ACC112 (cell line): Measurements from ENCODE around the gene HOXD11.

Experiments used
- H2AFZ ChIP-seq: fragments of 200-600 bp; sonication (generic); one replicate; pipeline ENCODE4 v1.6.0; 2017; ENCODE audit warnings: antibody characterized with exemption, low read length; ENCODE audit not compliant: unreplicated experiment
- H3K27ac ChIP-seq: fragments of 200-600 bp; sonication (generic); 2 replicates; pipeline ENCODE4 v1.5.1; 2014; ENCODE audit warnings: low read depth, mild to moderate bottlenecking, antibody characterized with exemption, low read length, moderate library complexity
- H3K27me3 ChIP-seq: fragments of 200-600 bp; sonication (generic); 2 replicates; pipeline ENCODE4 v1.6.1; 2014; ENCODE audit warnings: mild to moderate bottlenecking, antibody characterized with exemption, low read length, moderate library complexity, mixed read lengths; ENCODE audit not compliant: insufficient read depth
- H3K36me3 ChIP-seq: fragments of 200-600 bp; sonication (generic); 2 replicates; pipeline ENCODE4 v1.6.1; 2016; ENCODE audit warnings: mild to moderate bottlenecking, antibody characterized with exemption, low read length, moderate library complexity, mixed read lengths; ENCODE audit not compliant: insufficient read depth
- H3K4me1 ChIP-seq: fragments of 200-600 bp; sonication (generic); one replicate; pipeline ENCODE4 v1.6.1; 2016; ENCODE audit warnings: low read length, mixed read lengths; ENCODE audit not compliant: insufficient read depth, unreplicated experiment, control insufficient read depth
- H3K4me3 ChIP-seq: fragments of 200-600 bp; sonication (generic); 2 replicates; pipeline ENCODE4 v1.5.1; 2014; ENCODE audit warnings: mild to moderate bottlenecking, low read depth, low read length
- H3K79me2 ChIP-seq: fragments of 200-600 bp; sonication (generic); one replicate; pipeline ENCODE4 v1.6.0; 2016; ENCODE audit warnings: low read length; ENCODE audit not compliant: control insufficient read depth, unreplicated experiment, insufficient read depth

Gene HOXD11

DNA sequence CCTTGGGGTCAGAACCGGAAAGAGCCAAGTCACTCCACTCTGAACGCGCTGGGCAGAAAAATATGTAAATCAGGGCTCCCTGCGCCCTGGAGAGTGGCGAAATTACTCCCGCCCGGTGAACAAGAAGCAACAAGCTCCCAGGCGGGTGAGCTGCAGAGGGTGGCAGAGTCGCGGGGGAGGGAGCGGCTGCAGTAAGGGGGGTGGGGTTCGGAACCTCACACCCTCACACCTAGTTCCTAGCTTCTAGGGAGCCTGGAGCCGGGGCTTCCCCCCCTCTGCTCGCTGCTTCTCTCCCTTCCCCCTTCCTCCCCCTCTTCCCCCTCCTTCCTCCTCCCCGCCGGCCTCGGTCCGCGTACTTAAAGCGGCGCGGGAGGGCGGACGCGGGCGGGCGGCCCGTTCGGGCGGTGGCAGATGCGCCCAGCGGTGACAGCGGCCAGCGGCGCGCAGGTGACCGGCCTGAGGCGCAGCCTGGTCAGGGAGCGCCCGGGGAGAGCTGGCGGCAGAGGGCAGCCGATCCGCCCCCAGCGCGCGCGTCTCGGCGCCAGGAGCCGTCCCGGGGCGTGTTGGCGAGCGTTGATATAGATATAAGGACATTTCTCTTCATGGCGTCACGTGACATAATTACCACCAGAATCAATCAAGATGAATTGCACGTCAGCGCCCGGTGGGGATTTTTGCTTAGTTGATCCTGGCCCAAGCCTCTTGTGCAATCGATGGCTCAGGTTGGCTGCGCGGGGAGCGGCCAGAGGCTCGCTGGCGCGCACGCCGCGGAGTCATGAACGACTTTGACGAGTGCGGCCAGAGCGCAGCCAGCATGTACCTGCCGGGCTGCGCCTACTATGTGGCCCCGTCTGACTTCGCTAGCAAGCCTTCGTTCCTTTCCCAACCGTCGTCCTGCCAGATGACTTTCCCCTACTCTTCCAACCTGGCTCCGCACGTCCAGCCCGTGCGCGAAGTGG, at the start of gene HOXD11:
Gene HOXD11 (plus strand): TSS at position 700 of the 959 bp plus-strand sequence. CDS start 76 bp downstream, at position 776.
- Histone ChIP-seq H3K4me3 (peak within 1 kb of the TSS; percentile 65), H3K27me3 (peaks cover 97% of the 10 kb centered on the region)

DNA sequence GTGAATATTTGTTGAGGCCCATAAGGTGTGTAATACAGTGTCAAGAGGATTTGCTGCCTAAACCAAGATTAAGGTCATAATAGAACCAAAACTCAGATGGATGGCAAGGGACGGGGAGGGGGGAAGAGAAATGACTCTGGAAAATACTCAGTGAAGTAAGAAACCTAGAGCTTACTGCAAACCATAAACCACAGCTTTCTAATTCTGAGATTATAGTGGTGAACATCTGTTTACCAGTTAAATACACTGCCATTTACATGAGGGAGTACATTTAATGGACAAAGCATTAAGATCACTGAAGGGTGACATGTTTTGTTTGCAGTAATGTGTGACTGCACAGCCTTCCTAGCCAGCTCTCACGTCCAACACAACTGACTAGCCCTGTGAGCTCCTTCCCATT, 43.1 kb upstream of the HOXD11 start:
- Histone ChIP-seq H3K4me3 (no peak overlapping the region), H3K79me2 (no peaks in the 10 kb centered on the region), H3K27me3 (peaks cover 93% of the 10 kb centered on the region), H2AFZ (no peak overlapping the region), H3K4me1 (peaks cover 4% of the 10 kb centered on the region), H3K36me3 (no peaks in the 10 kb centered on the region), H3K27ac (no peak overlapping the region)

More for the DNA sequence above, at the start of gene HOXD11:
- no peak within 1 kb of the TSS for H2AFZ ChIP-seq
- H3K27ac ChIP-seq, result no peak within 1 kb of the TSS
- H3K79me2 ChIP-seq, result no peaks in the 10 kb centered on the region
- peaks cover 8% of the 10 kb centered on the region for H3K4me1 ChIP-seq
- no peaks in the 10 kb centered on the region for H3K36me3 ChIP-seq

GRCh38 chr2:176066645-176067588, 40.2 kb upstream of the HOXD11 start:
- H3K36me3 ChIP-seq, result no peaks in the 10 kb centered on the region
- H3K27me3 ChIP-seq, result peaks cover 97% of the 10 kb centered on the region
- peaks cover 4% of the 10 kb centered on the region for H3K4me1 ChIP-seq
- no peak overlapping the region for H3K27ac ChIP-seq
- peak overlapping the region; percentile 72 for H3K4me3 ChIP-seq
- no peaks in the 10 kb centered on the region for H3K79me2 ChIP-seq
- H2AFZ ChIP-seq, result peak overlapping the region; percentile 55

- Histone ChIP-seq H3K27ac (no peak overlapping the region), H3K4me3 (peak overlapping the region; percentile 72), H3K36me3 (no peaks in the 10 kb centered on the region), H3K79me2 (no peaks in the 10 kb centered on the region), H3K4me1 (peaks cover 4% of the 10 kb centered on the region), H3K27me3 (peaks cover 97% of the 10 kb centered on the region), H2AFZ (peak overlapping the region; percentile 55)
Observed at GRCh38 chr2:176067589-176068418, 39.3 kb upstream of the HOXD11 start.

- no peaks in the 10 kb centered on the region for H3K36me3 ChIP-seq
- H3K4me1 ChIP-seq, result peaks cover 4% of the 10 kb centered on the region
- no peak overlapping the region for H3K27ac ChIP-seq
- peaks cover 97% of the 10 kb centered on the region for H3K27me3 ChIP-seq
- H3K79me2 ChIP-seq, result no peaks in the 10 kb centered on the region
- no peak overlapping the region for H2AFZ ChIP-seq
- peak overlapping the region; percentile 50; the same call in 1 of the 2 replicates for H3K4me3 ChIP-seq
Observed at GRCh38 chr2:176068419-176068832, 38.7 kb upstream of the HOXD11 start.

DNA sequence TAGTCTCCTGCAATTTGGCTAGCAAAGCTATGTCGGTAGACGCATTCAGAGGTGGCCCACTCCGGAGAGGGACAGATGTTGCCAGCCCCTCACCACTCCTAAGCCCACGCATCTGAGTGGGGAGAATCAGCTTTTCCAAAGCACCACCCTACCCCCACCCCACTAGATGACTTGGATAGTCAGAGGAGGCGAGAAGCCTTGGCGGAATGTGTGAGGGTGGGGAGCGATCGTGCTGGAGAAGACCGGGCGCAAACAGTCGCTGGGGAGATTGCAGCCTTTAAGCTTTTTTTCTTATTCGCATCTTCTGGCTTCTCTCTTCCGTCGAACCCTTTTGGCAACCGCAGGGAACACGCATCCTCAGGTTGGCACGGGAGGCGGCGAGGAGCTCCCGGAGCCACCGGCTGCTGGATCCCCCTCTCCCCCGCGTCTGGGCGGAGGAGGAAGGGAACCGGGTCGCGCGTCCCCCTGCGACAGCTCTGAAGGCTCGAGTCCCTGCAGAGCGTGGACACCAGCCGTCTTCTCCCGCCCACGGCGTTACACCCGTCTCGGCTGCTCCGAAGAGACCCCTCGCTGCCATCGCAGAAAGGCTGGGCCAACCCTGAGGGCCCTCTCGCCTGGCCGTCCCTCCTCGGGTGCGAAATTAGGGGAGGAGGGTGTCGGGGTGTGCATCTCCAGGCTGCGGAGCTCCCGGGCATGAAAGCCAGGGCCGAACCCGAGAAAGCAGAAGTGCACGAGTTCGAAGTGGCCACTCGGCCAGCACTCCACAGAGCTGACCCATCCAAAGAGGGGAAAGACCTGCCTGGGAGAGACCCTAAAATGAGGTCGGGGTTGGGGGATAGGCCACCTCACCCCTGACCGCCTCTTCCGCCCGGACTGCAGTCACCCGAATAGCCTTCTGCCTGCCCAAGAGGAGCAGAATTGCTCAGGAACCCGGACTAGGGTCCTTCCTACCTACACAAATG, 35.5 kb upstream of the HOXD11 start:
- Histone ChIP-seq H3K4me1 (peaks cover 4% of the 10 kb centered on the region), H2AFZ (no peak overlapping the region), H3K4me3 (no peak overlapping the region), H3K27me3 (peaks cover 100% of the 10 kb centered on the region), H3K79me2 (no peaks in the 10 kb centered on the region), H3K36me3 (no peaks in the 10 kb centered on the region), H3K27ac (no peak overlapping the region)

DNA sequence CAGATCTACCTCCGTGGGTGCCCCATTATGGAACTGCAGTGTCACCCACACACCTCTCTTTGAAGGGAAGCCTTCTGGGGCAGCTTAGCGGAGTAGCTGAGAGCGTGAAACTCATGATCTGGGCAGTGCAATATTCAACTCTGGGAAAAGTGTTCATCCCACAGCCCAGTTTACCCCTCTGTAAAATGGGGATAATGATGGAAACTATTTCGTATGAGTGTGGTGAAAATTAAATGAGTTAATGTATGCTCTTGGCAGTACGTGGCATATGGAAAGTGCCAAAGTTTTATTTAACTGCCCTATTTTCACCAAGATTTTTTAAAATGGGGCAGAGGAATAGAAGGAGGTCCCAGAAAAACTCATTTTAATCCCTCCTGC, 34.8 kb upstream of the HOXD11 start:
- H2AFZ ChIP-seq, result no peak overlapping the region
- no peaks in the 10 kb centered on the region for H3K79me2 ChIP-seq
- H3K4me3 ChIP-seq, result no peak overlapping the region
- H3K27me3 ChIP-seq, result peaks cover 100% of the 10 kb centered on the region
- no peak overlapping the region for H3K27ac ChIP-seq
- no peaks in the 10 kb centered on the region for H3K36me3 ChIP-seq
- H3K4me1 ChIP-seq, result peaks cover 4% of the 10 kb centered on the region

GRCh38 chr2:176072951-176073904, 33.9 kb upstream of the HOXD11 start:
- no peaks in the 10 kb centered on the region for H3K79me2 ChIP-seq
- H3K4me3 ChIP-seq, result no peak overlapping the region
- no peak overlapping the region for H3K27ac ChIP-seq
- no peaks in the 10 kb centered on the region for H3K36me3 ChIP-seq
- no peaks in the 10 kb centered on the region for H3K4me1 ChIP-seq
- no peak overlapping the region for H2AFZ ChIP-seq
- H3K27me3 ChIP-seq, result peaks cover 100% of the 10 kb centered on the region
